ENCODE results near the gene METAP1. TPM values are rescaled to one million over a fixed set of nuclear protein-coding genes. Genes with fewer than 3 reads are reported as not detected.

Gene METAP1
- total RNA-seq, 1 experiment from 2014 or later = 112 TPM

- H3K9me3 ChIP-seq (ENCODE audit: control insufficient read depth in 1 of 2, insufficient read depth in 1 of 2, low read depth in 1 of 2, low read length in 2 of 2) = no peaks in the 10 kb centered on the region
- CTCF ChIA-PET = no interaction called here
- 0 out of 4 replicates have a peak, but pooled peaks cover under 1 to 2% of the 10 kb centered on the region in 2 experiments for H3K4me1 ChIP-seq (ENCODE audit: control insufficient read depth in 1 of 2, insufficient read depth in 2 of 2, low read length in 2 of 2)
- no peak overlapping the region for H3K27ac ChIP-seq (ENCODE audit: low read depth, low read length)
- peaks cover 21% of the 10 kb centered on the region; the same call in 1 of the 2 replicates for H4K20me1 ChIP-seq (ENCODE audit: insufficient read depth)
- no peak overlapping the region for H2AFZ ChIP-seq (ENCODE audit: low read depth, low read length, poor library complexity, severe bottlenecking)
- RAD21 ChIA-PET (ENCODE audit: low non-redundant PET in 1 of 2, low total read pairs in 2 of 2, uncharacterized antibody in 2 of 2, unreplicated experiment in 2 of 2) = no interaction called here
- H3K36me3 ChIP-seq (ENCODE audit: control insufficient read depth in 1 of 2, insufficient read depth in 2 of 2, low read length in 2 of 2) = peaks cover 0 to 13% of the 10 kb centered on the region in 2 experiments; a peak in 1 of 4 replicates
- H3K79me2 ChIP-seq (ENCODE audit: insufficient read depth, low read length) = peaks cover 100% of the 10 kb centered on the region
- POLR2A ChIA-PET = interaction anchor here (0.6 kb wide), 1 partner anchor 101 kb away, joined by 3 read pairs; the partner anchor contains the start of gene EIF4E
- TF ChIP-seq CBX3 (IDR thresholded peaks at IDR 0.05; ENCODE audit: low read depth) = no peak
- no peak for TF ChIP-seq CTCF (IDR thresholded peaks at IDR 0.05 in 2 of 3, conservative IDR thresholded peaks at IDR 0.05 in 1 of 3; ENCODE audit: borderline replicate concordance in 1 of 3, insufficient read depth in 1 of 3, low read depth in 2 of 3, low read length in 2 of 3)
- TF ChIP-seq SRF (IDR thresholded peaks at IDR 0.05; ENCODE audit: low read depth) = no peak
- TF ChIP-seq SIN3A (IDR thresholded peaks at IDR 0.05; ENCODE audit: low read depth) = no peak
- TF ChIP-seq REST (IDR thresholded peaks at IDR 0.05; ENCODE audit: low read depth) = no peak
- no peak for TF ChIP-seq ZBTB33 (IDR thresholded peaks at IDR 0.05; ENCODE audit: extremely low read depth, insufficient replicate concordance, low read length)
- TF ChIP-seq JUND (IDR thresholded peaks at IDR 0.05) = no peak
- no peak for TF ChIP-seq ATF3 (IDR thresholded peaks at IDR 0.05)
- no peak for TF ChIP-seq POLR2AphosphoS5 (IDR thresholded peaks at IDR 0.05; ENCODE audit: low read depth, low read length)
- TF ChIP-seq CEBPB (IDR thresholded peaks at IDR 0.05; ENCODE audit: low read depth) = no peak
- no peak for TF ChIP-seq TCF7L2 (IDR thresholded peaks at IDR 0.05; ENCODE audit: borderline replicate concordance, extremely low read depth, insufficient read depth, insufficient read length)
- no peak for TF ChIP-seq ZFX (IDR thresholded peaks at IDR 0.05)
- TF ChIP-seq MAX (IDR thresholded peaks at IDR 0.05) = no peak
- no peak for TF ChIP-seq POLR2A (IDR thresholded peaks at IDR 0.05; ENCODE audit: borderline replicate concordance, extremely low read depth, insufficient read depth, insufficient read length)
- TF ChIP-seq EZH2 (IDR thresholded peaks at IDR 0.05) = no peak
- no peak for TF ChIP-seq EZH2phosphoT487 (IDR thresholded peaks at IDR 0.05; ENCODE audit: borderline replicate concordance)
- no peak for TF ChIP-seq FOSL1 (IDR thresholded peaks at IDR 0.05; ENCODE audit: low read depth)
- TF ChIP-seq EGR1 (IDR thresholded peaks at IDR 0.05; ENCODE audit: low read depth) = no peak
- no peak for TF ChIP-seq RAD21 (IDR thresholded peaks at IDR 0.05; ENCODE audit: low read depth)
- H3K27me3 ChIP-seq (ENCODE audit: insufficient read depth, low read length) = no peaks in the 10 kb centered on the region
- H3K4me3 ChIP-seq (replicated peaks in 1 of 2; ENCODE audit: low read depth in 1 of 2, low read length in 2 of 2) = no peak overlapping the region
- ATAC-seq (no peak), DNase-seq (ENCODE audit: low read depth, low spot score) (no peak)
- no peaks in the 10 kb centered on the region for H3K9me2 ChIP-seq (ENCODE audit: insufficient read depth)
- BruUV-seq (replicated peaks) = TSS peak; percentile 22
- intact Hi-C loops (cut with micrococcal nuclease) = no loop called here
- H3K4me2 ChIP-seq (ENCODE audit: low read length) = no peak overlapping the region
- H3K9ac ChIP-seq (ENCODE audit: low read length) = no peak overlapping the region
These were observed 34.3 kb downstream of the METAP1 start for GRCh38 chr4:99029852-99030251.
